Peyer's patch (tissue), 4 donors: ENCODE results near the gene SCRG1.

Experiments
- CTCF ChIP-seq, 6 experiments: fragments of 450-650 bp in 4 of 6; fragments of 200-600 bp in 2 of 6; sonication (generic) in 1 of 6; IDR thresholded peaks; one replicate each; pipeline ENCODE4 v1.5.1; 2017 to 2019; ENCODE audit warnings: antibody characterized with exemption in 6 of 6, mild to moderate bottlenecking in 3 of 6, moderate library complexity in 1 of 6
- POLR2A ChIP-seq, 2 donors: fragments of 450-650 bp; IDR thresholded peaks; one replicate each; pipeline ENCODE4 v1.5.1; 2017; ENCODE audit warnings: antibody characterized with exemption in 2 of 2, mild to moderate bottlenecking in 2 of 2, moderate library complexity in 2 of 2

- TF ChIP-seq CTCF (IDR thresholded peaks at IDR 0.05) = no peak
- TF ChIP-seq POLR2A (IDR thresholded peaks at IDR 0.05) = no peak
Observed at GRCh38 chr4:173379929-173380328, 19.0 kb downstream of the SCRG1 start.
